Panc1 (cell line): ENCODE measurements around the gene SYT9. TPM values are rescaled to one million over a fixed set of nuclear protein-coding genes. Genes with fewer than 3 reads are reported as not detected.

Experiments
- ATAC-seq: fragments of 200-7000 bp; cut with Tn5 transposase; 2 replicates; pipeline ENCODE4 v1.9.1; 2020; ENCODE audit warnings: mild to moderate bottlenecking, moderate library complexity
- BruUV-seq: library from RNA; stranded (reverse); fragments of 400-500 nt; replicated peaks from 2 replicates; lab custom pipeline; 2021; lab: Mats Ljungman, UMichigan
- CTCF ChIA-PET: fragments of 300-600 bp; sonication (Branson Sonifier 250); formaldehyde crosslinking; loops from one replicate; lab custom pipeline; 2022; ENCODE audit warnings: antibody characterized with exemption; lab: Charles Lee
- POLR2A ChIA-PET: fragments of 300-600 bp; sonication (Branson Sonifier 250); formaldehyde crosslinking; loops from one replicate; lab custom pipeline; 2022; ENCODE audit warnings: antibody characterized with exemption; lab: Charles Lee
- DNase-seq: peaks from one replicate; pipeline ENCODE4 v3.0.0-alpha.2; 2010; ENCODE audit warnings: low read depth, low spot score
- H3K27ac ChIP-seq: 2 replicates; pipeline ENCODE4 v1.5.1; 2011; ENCODE audit warnings: mild to moderate bottlenecking, low read length, inconsistent platforms
- H3K27me3 ChIP-seq: fragments of 200-500 bp; sonication (Bioruptor generic); 2 replicates; pipeline ENCODE4 v1.6.0; 2014; ENCODE audit warnings: low read length, inconsistent platforms; ENCODE audit not compliant: control insufficient read depth, insufficient read depth
- H3K36me3 ChIP-seq: fragments of 200-500 bp; sonication (Bioruptor generic); 2 replicates; pipeline ENCODE4 v1.5.1; 2014; ENCODE audit warnings: inconsistent platforms, mild to moderate bottlenecking, low read length, moderate library complexity; ENCODE audit not compliant: control insufficient read depth, insufficient read depth
- H3K4me1 ChIP-seq: 2 replicates; pipeline ENCODE4 v1.5.1; 2011; ENCODE audit warnings: inconsistent platforms, mild to moderate bottlenecking, low read length, moderate library complexity; ENCODE audit not compliant: control insufficient read depth, insufficient read depth
- H3K4me3 ChIP-seq, 2 experiments: 2 replicates each; pipeline ENCODE4 v1.5.1; 2011 to 2012; ENCODE audit warnings: low read depth in 2 of 2, low read length in 2 of 2, mild to moderate bottlenecking in 2 of 2, inconsistent platforms in 1 of 2, moderate library complexity in 1 of 2
- H3K9me3 ChIP-seq: fragments of 200-500 bp; sonication (Bioruptor generic); 2 replicates; pipeline ENCODE4 v1.5.1; 2014; ENCODE audit warnings: low read depth, mild to moderate bottlenecking, inconsistent platforms, low read length, moderate library complexity; ENCODE audit not compliant: control insufficient read depth, insufficient read depth
- CTCF ChIP-seq: fragments of 450-650 bp; IDR thresholded peaks from 2 replicates; pipeline ENCODE4 v1.5.1; 2017; ENCODE audit warnings: mild to moderate bottlenecking
- POLR2AphosphoS5 ChIP-seq: IDR thresholded peaks from 2 replicates; pipeline ENCODE4 v1.6.1; 2012; ENCODE audit warnings: mild to moderate bottlenecking, low read depth, low read length, moderate library complexity
- REST ChIP-seq, 2 experiments: IDR thresholded peaks; 2 replicates each; pipeline ENCODE4 v1.6.1; 2011 to 2012; ENCODE audit warnings: low read depth in 2 of 2, control low read depth in 1 of 2, low read length in 1 of 2, mild to moderate bottlenecking in 1 of 2, moderate library complexity in 1 of 2; ENCODE audit not compliant: insufficient read depth in 1 of 2
- SIN3A ChIP-seq: IDR thresholded peaks from 2 replicates; pipeline ENCODE4 v1.6.1; 2012; ENCODE audit warnings: low read depth, mild to moderate bottlenecking, low read length, moderate library complexity, borderline replicate concordance; ENCODE audit not compliant: insufficient read depth
- TCF7L2 ChIP-seq: IDR thresholded peaks from 2 replicates; pipeline ENCODE4 v1.6.1; 2011; ENCODE audit warnings: mild to moderate bottlenecking, low read depth, low read length, inconsistent platforms
- in situ Hi-C: cut with HindIII; loops from 2 replicates; pipeline ENCODE4 v1.10.0; 2016; ENCODE audit warnings: low sequenced_read_pairs, low pct_unique_long_range_greater_than_20kb
- intact Hi-C: fragments of 100-400 bp; cut with micrococcal nuclease; formaldehyde crosslinking; loops from one replicate; pipeline ENCODE4 v1.10.0; 2022; ENCODE audit not compliant: unreplicated experiment
- total RNA-seq: library from RNA; stranded (reverse); gene quantifications from one replicate; pipeline ENCODE4 v1.2.1, GENCODE V29; 2021; ENCODE audit not compliant: unreplicated experiment

The SYT9 gene
- total RNA-seq, 1 experiment from 2014 or later, result 3.7 TPM

- ATAC-seq, result no peak
- no peaks in the 10 kb centered on the region for H3K4me1 ChIP-seq
- H3K9me3 ChIP-seq, result no peaks in the 10 kb centered on the region
- in situ Hi-C loops, result no loop called here
- no peak for DNase-seq
- TF ChIP-seq TCF7L2 (no peak), CTCF (0 out of 2 replicates have a peak, but pooled peaks have one; percentile 4)
- no peak overlapping the region for H3K4me3 ChIP-seq
- intact Hi-C loops, result loop anchor here (10.0 kb wide), 1 partner anchor 726 kb away; no protein-coding TSS in a partner anchor
- POLR2A ChIA-PET, result interaction anchor here (1.1 kb wide), 1 partner anchor 44 kb away, joined by 3 read pairs; no protein-coding TSS in a partner anchor
- CTCF ChIA-PET, result no interaction called here
- BruUV-seq, result no TSS peak
- no peaks in the 10 kb centered on the region for H3K36me3 ChIP-seq
- H3K27me3 ChIP-seq, result no peaks in the 10 kb centered on the region
- no peak overlapping the region for H3K27ac ChIP-seq
Observed at GRCh38 chr11:7291100-7291829, 39.6 kb downstream of the SYT9 start.

GRCh38 chr11:7292922-7293321 is 41.2 kb downstream of the SYT9 start:
- intact Hi-C loops, result loop anchor here (10.0 kb wide), 1 partner anchor 728 kb away; no protein-coding TSS in a partner anchor
- in situ Hi-C loops, result no loop called here
- POLR2A ChIA-PET, result interaction anchor here (0.6 kb wide), 1 partner anchor 103 kb away, joined by 3 read pairs; no protein-coding TSS in a partner anchor
- CTCF ChIA-PET, result interaction anchor here (0.7 kb wide), 1 partner anchor 463 kb away, joined by 3 read pairs; no protein-coding TSS in a partner anchor
- TF ChIP-seq SIN3A (no peak), CTCF (no peak)
- Histone ChIP-seq H3K36me3 (no peaks in the 10 kb centered on the region), H3K27me3 (no peaks in the 10 kb centered on the region), H3K4me3 (no peak overlapping the region), H3K27ac (no peak overlapping the region), H3K4me1 (no peaks in the 10 kb centered on the region), H3K9me3 (no peaks in the 10 kb centered on the region)
- DNase-seq, result no peak
- BruUV-seq, result no TSS peak
- ATAC-seq, result no peak

GRCh38 chr11:7299393-7299792 is 47.7 kb downstream of the SYT9 start:
- POLR2A ChIA-PET, result interaction anchor here (0.7 kb wide), 1 partner anchor 237 kb away, joined by 8 read pairs; no protein-coding TSS in a partner anchor
- no peak for ATAC-seq
- Histone ChIP-seq H3K4me3 (no peak overlapping the region), H3K36me3 (no peaks in the 10 kb centered on the region), H3K27me3 (no peaks in the 10 kb centered on the region), H3K4me1 (no peaks in the 10 kb centered on the region), H3K27ac (no peak overlapping the region), H3K9me3 (no peaks in the 10 kb centered on the region)
- no peak for DNase-seq
- no TSS peak for BruUV-seq
- CTCF ChIA-PET, result no interaction called here
- TF ChIP-seq CTCF, result peak; percentile 42; the same call in 1 of the 2 replicates
- TF ChIP-seq TCF7L2, result no peak
- no peak for TF ChIP-seq POLR2AphosphoS5
- no peak for TF ChIP-seq REST (IDR thresholded peaks at IDR 0.05; ENCODE audit: insufficient read depth in 1 of 2, low read depth in 2 of 2, low read length in 1 of 2)
- no peak for TF ChIP-seq SIN3A
- in situ Hi-C loops (no loop called here), intact Hi-C loops (loop anchor here (10.0 kb wide), 1 partner anchor 735 kb away; no protein-coding TSS in a partner anchor)
